GM18867 (cell line): Measurements from ENCODE around the gene SCN5A.

Source experiments
- ATAC-seq: cut with Tn5 transposase; IDR thresholded peaks from one replicate; pipeline ENCODE4 v1.9.1; 2021; ENCODE audit warnings: mild to moderate bottlenecking, moderate library complexity; ENCODE audit not compliant: unreplicated experiment

Gene SCN5A

DNA sequence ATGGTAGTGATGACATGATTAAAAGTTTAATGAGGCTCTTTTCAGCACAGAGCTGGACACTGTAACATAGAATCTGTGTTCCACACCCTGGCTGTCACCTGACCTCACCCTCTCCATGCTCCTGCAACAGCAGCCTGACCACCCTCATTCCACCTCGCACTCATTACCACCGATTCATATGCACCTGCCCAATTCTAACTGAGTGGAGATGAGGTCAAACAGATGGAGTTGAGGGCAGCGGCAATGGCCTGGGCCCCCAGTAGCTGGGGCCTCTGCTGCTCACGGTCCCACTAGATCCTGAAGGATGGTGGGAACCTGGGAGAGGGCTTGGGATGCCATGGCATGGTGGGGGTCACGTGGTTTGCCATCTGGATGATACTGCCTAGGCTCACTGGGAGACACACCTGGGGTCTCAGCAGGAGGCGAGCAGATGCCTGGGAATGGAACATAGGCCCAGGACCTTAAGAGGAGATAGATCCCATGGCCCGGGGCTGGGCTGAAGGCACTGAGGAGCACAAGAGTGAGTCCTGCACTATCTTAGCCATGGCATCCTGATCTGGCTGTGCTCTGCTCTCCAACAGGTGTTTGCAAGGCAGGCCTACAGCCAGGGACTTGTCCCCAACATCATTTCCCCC lies 1.3 kb downstream of the SCN5A start:
- no peak for ATAC-seq

DNA sequence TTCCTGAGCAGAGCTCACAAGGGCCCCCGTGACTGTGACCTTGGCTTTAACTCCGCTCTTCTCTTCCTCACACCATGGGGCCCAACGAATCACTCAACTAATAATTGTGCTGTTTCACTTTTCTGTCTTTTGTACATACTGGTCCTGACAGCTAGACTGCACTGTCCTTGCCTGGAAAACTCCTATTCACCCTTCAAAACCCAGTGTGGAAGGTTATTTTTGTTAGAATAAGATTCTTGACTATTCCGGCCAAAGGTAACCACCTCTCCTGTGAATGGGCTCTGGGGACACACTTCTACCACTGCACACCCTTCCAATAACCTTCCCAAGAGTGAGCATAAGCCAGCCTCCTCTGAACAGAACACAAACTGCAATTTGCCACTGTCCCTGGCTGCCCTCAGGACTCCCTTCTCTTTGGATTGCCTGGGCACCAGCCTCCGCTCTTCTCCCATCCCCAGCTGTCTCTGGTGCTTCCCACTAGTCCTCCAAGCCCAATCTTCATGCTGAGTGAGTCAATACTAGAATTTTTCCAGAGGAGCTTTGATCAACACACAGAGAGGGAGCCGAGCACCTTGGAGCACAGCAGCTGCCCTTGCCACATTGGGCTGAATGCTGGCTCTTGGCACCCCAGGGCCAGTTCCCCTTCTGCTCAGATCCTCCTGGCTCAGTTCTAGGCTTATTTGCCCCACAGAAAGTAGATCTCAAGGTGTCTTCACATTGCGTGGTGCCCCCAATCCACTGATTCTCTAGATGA lies 2.1 kb downstream of the SCN5A start:
- ATAC-seq, result no peak

GRCh38 chr3:38646630-38647029 lies 2.9 kb downstream of the SCN5A start:
- no peak for ATAC-seq

DNA sequence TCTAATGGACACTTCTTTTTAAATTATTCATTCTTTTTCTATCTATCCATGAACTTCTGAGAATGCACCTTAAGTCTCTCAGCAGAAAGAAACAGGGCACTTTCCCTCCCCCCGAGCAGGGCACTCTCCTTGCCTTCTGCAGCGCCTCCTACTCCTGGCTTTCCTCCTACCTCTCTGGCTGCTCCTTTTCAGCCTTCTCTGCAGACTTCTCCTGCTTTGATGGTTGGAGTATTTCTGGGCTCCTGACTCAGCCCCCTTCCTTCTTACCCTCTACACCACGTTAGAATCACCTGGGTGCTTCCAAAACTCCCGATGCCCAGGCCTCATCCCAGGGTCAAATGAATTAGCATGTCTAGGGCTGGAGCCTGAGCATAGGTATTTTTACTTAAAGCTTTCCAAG lies 3.4 kb downstream of the SCN5A start:
- no peak for ATAC-seq

GRCh38 chr3:38645601-38646000 lies 3.9 kb downstream of the SCN5A start:
- no peak for ATAC-seq

GRCh38 chr3:38645076-38645475 lies 4.4 kb downstream of the SCN5A start:
- no peak for ATAC-seq

DNA sequence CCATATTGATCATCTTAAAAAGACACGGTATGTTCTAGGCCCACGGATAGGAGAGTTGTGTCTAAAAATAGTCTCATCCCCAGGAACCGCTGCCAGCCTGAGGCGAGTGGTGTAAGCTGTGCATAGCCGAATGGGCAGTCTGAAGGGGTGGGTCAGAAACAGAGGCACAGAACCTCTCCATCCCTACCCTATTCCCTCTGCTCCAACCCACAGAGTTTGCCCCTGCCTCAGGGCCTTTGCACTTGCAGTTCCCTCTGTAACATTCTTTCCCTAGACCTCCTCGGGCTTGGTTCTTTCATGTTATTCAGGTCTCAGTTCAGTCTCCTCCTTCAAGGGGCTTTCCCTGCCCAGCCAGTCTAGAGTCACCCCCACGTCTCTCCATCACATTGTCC lies 4.8 kb downstream of the SCN5A start:
- no peak for ATAC-seq

- no peak for ATAC-seq
Observed at GRCh38 chr3:38644016-38644661, 5.3 kb downstream of the SCN5A start.

DNA sequence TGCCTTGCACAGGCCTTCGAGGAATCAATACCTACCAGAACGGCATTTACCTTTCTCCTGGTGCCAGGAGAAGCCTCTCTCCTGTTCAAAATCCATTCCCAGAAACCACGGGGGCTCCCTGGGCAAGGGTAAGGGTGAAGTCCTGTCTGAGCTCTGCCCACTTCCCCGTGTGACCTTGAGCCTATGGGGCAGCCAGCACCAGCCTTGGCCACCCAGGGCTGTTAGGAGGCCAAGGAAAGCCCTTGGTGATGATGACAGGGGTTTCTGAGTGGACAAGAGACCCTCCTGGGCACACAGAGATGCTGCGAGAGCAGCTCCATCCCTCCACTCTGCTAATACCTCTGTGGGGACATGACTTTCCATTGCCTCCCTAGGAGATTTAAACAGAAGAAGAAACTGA lies 5.9 kb downstream of the SCN5A start:
- no peak for ATAC-seq

DNA sequence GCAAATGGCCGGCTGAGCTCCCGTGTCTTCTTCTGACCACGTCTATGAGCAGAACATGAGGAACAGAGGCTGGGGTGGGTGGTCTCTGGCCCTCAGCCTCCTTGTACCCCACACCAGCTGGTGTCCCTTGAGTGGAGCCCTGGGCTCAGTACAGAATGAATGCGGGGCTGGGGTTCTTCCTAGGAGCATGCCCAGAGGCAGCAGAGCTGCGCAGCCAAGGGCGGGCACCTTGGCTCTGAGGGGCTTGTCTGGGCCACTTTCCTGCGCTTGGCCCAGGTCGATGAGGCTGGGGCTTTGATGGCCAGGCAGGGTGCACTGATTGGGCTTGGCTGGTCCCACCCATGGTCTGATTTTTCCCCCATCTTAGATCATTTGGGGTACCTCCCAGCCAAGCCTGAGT lies 6.4 kb downstream of the SCN5A start:
- ATAC-seq, result no peak

GRCh38 chr3:38641461-38642110 lies 7.9 kb downstream of the SCN5A start:
- ATAC-seq, result no peak

- ATAC-seq, result no peak
Observed at GRCh38 chr3:38640661-38641452, 8.6 kb downstream of the SCN5A start.

DNA sequence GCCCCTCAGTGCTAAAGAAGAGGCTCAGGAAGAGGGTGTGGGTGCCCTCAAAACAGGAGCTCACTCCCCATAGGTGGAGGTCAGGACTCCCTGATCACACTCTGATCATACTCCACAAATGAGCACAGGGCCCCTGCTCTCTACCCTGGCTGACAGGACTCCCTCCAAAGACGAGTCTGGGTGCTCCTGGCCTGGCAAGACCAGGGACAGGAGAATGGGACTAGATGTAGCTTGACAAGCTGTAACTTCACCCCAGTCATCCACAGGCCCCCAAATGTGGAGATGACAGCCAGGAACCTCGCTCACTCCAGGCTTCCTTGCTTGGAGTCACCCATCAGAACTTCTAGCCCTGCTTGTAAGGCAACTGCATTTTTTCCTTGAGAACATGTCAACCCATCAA lies 11.1 kb downstream of the SCN5A start:
- ATAC-seq, result no peak

- ATAC-seq, result no peak
Observed at GRCh38 chr3:38637906-38638305, 11.6 kb downstream of the SCN5A start.

DNA sequence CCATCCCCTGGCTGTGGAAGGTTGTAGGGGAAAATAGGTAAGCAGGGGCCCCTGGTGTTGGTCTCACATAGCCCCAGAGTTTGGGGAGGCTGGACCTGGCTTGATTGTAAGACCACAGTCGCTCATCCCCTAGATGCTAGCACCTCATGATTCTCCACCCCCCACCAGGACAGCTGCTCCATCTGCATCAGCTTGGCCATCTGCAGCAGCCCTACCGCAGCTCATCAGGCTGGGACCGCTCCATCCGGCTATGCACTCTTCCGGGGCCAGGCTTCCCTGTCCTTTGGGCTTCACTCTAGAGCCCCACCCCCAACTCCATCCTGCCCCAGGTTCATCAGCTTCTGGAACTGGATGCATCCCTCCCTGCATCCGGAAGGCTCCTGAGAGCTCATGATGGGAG lies 12.6 kb downstream of the SCN5A start:
- no peak for ATAC-seq

DNA sequence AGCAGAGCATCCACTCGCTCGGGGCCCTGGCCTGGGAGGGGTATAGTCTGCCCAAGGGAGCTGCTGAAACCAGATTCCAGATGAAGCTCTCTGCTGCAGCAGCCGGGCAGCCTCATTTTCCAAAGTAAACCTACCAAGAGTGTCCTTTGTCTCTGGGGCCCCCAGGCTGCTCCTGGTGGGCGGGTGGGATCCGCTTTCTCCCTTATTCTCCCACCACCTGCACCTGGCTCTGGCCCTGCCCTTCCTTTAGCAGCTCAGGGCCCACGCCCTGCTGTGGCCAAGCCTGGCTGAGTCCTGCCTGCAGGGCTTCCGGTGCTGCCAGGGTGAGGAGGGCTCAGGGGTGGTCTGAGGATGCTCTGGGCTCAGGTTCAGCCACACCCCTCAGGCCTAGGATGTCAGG lies 13.0 kb downstream of the SCN5A start:
- no peak for ATAC-seq

GRCh38 chr3:38634111-38634510 lies 15.4 kb downstream of the SCN5A start:
- no peak for ATAC-seq

DNA sequence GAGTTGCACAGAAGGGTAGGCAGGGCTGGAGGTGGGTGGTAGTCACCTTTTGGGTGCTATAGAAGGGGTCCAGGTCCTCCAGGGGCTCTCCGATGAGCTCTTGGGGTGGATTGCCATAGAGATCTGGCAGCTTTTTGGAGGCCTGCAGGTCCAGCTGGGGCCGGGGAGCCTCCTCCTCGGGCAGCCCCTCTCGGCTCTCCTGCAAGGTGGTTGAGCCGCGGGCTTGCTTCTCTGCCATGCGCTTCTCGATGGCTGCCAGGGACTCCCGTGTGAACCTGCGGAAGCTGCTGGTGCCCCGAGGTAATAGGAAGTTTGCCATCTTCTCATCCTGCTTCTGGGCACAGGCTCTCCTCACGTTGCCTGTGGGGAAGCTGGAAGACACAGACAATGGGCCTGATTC lies 16.5 kb downstream of the SCN5A start:
- no peak for ATAC-seq

DNA sequence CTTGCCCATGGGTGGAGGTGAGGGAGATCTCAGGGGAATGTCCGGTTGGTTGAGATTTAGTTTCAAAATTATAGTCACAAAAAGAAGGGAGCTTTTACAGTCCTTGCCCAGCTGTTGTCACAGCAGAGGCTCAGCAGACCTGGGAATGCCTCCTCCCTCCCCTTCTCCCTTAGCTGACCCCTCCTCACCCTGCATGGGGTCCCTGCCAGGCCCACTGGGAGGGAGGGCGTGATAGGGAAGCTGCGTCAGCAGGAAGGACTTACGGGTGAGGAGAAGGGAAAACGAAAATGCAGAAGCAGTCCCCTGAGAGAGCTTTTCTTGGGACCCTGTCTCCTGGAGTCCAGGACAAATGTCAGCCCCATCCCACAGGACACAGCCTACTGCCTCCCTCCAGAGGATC lies 18.9 kb downstream of the SCN5A start:
- ATAC-seq, result no peak

- no peak for ATAC-seq
Observed at GRCh38 chr3:38630070-38630469, 19.4 kb downstream of the SCN5A start.

DNA sequence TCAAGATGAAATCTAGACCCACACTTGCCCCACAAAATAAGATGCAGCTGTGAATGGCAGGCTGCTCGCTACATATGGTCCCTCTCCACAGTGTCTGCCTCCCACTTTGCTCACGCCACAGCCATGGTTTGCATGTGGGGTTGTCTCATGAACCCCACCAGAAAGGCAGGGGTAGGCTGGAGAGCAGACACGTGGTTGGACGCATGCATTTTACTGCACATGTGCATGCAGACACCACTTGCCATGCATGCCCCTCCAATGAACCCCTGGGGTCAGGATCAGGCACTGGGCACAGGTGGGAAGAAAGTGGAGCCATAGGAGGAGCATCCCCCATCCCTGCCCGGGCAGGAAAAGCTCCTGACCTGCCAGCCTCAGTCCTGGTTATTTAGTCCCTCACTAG lies 20.7 kb downstream of the SCN5A start:
- ATAC-seq, result no peak
